ENCODE results near the gene TRIM36.

The TRIM36 gene

GRCh38 chr5:115166744-115167393, 2.8 kb downstream of the TRIM36 start:
- DNase-seq (ENCODE audit: low read depth in 2 of 2): no peak

GRCh38 chr5:115165790-115166189, 3.9 kb downstream of the TRIM36 start:
- DNase-seq (ENCODE audit: low read depth in 2 of 2): no peak

GRCh38 chr5:115160975-115161475, 8.7 kb downstream of the TRIM36 start:
- DNase-seq (ENCODE audit: low read depth in 2 of 2): no peak

GRCh38 chr5:115151208-115151805, 18.4 kb downstream of the TRIM36 start:
- DNase-seq (ENCODE audit: low read depth in 2 of 2): no peak

- DNase-seq (ENCODE audit: low read depth in 2 of 2): no peak
These were observed 19.2 kb downstream of the TRIM36 start for GRCh38 chr5:115150512-115150911.

- DNase-seq (ENCODE audit: low read depth in 2 of 2): no peak
These were observed 22.7 kb downstream of the TRIM36 start for GRCh38 chr5:115147052-115147451.

- DNase-seq (ENCODE audit: low read depth in 2 of 2): no peak
These were observed 33.4 kb downstream of the TRIM36 start for GRCh38 chr5:115136294-115136693.

GRCh38 chr5:115132465-115132864, 37.2 kb downstream of the TRIM36 start:
- no peak for DNase-seq (ENCODE audit: low read depth in 2 of 2)

GRCh38 chr5:115126303-115126702, 43.4 kb downstream of the TRIM36 start:
- DNase-seq (ENCODE audit: low read depth in 2 of 2): no peak

GRCh38 chr5:115124741-115125140, 45.0 kb downstream of the TRIM36 start:
- DNase-seq (ENCODE audit: low read depth in 2 of 2): no peak

GRCh38 chr5:115116001-115116400, 53.7 kb downstream of the TRIM36 start:
- no peak for DNase-seq (ENCODE audit: low read depth in 2 of 2)

GRCh38 chr5:115109840-115110239, 59.9 kb downstream of the TRIM36 start:
- no peak for DNase-seq (ENCODE audit: low read depth in 2 of 2)

- DNase-seq (ENCODE audit: low read depth in 2 of 2): no peak
These were observed 60.4 kb downstream of the TRIM36 start for GRCh38 chr5:115109356-115109755.

- DNase-seq (ENCODE audit: low read depth in 2 of 2): no peak
These were observed 69.3 kb downstream of the TRIM36 start for GRCh38 chr5:115100319-115100955.

GRCh38 chr5:115098041-115098702, 71.5 kb downstream of the TRIM36 start:
- no peak for DNase-seq (ENCODE audit: low read depth in 2 of 2)

- DNase-seq (ENCODE audit: low read depth in 2 of 2): no peak
These were observed 72.5 kb downstream of the TRIM36 start for GRCh38 chr5:115097236-115097635.

- no peak for DNase-seq (ENCODE audit: low read depth in 2 of 2)
These were observed 73.5 kb downstream of the TRIM36 start for GRCh38 chr5:115096034-115096769.

- DNase-seq (ENCODE audit: low read depth in 2 of 2): no peak
These were observed 81.8 kb downstream of the TRIM36 start for GRCh38 chr5:115087951-115088350.

- no peak for DNase-seq (ENCODE audit: low read depth in 2 of 2)
These were observed 83.2 kb downstream of the TRIM36 start for GRCh38 chr5:115086473-115086872.

- DNase-seq (ENCODE audit: low read depth in 2 of 2): no peak
These were observed 85.4 kb downstream of the TRIM36 start for GRCh38 chr5:115084246-115084793.

GRCh38 chr5:115079924-115080623, 89.6 kb downstream of the TRIM36 start:
- DNase-seq (ENCODE audit: low read depth in 2 of 2): no peak

Measured in stimulated activated CD4-positive, alpha-beta T cell treated with anti-CD3 and anti-CD28 coated beads, Interleukin-1b, Interleukin-23, amount 100 ng/mL, for 1 hour (primary cell).